ENCODE measurements around the gene CHST8.
"Not testable (repeated sequence)": the region's sequence is repeated elsewhere in the genome, so short reads cannot be mapped to it uniquely, and the experiment has no call there.

Gene CHST8

DNA sequence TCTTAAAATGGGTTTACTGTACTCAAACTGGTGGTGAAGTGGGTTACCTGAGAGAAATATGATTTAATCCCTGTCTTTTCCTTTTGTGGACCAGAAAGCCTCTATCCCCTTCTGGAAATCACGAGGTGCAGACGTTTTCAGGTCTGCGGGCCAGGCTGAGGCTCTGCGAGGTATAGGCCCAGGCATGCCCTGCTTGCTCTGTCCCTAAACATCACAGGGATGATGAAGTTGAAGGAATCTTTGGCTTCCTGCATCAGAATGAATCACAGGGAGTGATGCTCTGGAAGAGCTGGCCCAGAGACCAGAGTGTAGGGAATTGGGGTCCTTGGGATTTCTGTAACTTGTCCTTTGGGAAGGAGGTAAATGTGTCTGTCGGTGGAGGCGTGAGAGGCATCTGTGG lies 18.4 kb upstream of the CHST8 start:
- Histone ChIP-seq H3K27me3 (replicated peaks; ENCODE audit: insufficient read depth, low read length) (peaks cover 27% of the 10 kb centered on the region), H3K4me1 (ENCODE audit: low read length) (no peaks in the 10 kb centered on the region), H2AFZ (ENCODE audit: low read length) (no peak overlapping the region), H3F3A (ENCODE audit: insufficient read depth, low read length) (no peaks in the 10 kb centered on the region), H3K9ac (ENCODE audit: low read length) (no peak overlapping the region), H3K27ac (ENCODE audit: low read length) (no peak overlapping the region), H3K4me2 (ENCODE audit: low read depth, low read length) (no peak overlapping the region), H4K20me1 (ENCODE audit: insufficient read depth, low read length) (no peaks in the 10 kb centered on the region), H3K9me2 (replicated peaks; ENCODE audit: insufficient read depth, low read length) (no peaks in the 10 kb centered on the region), H3K79me2 (ENCODE audit: low read length) (no peaks in the 10 kb centered on the region), H3K9me3 (replicated peaks; ENCODE audit: insufficient read depth, low read length) (no peaks in the 10 kb centered on the region), H3K4me3 (ENCODE audit: low read length) (no peak overlapping the region), H3K36me3 (replicated peaks; ENCODE audit: insufficient read depth, low read length) (no peaks in the 10 kb centered on the region)
- TF ChIP-seq EZH2phosphoT487 (IDR thresholded peaks at IDR 0.05; ENCODE audit: low read length) (no peak), CTCF (IDR thresholded peaks at IDR 0.05; ENCODE audit: low read length) (no peak), EZH2 (optimal IDR thresholded peaks at IDR 0.05; ENCODE audit: low read depth, low read length) (no peak)
- DNase-seq = no peak

GRCh38 chr19:33604651-33605050 lies 17.1 kb upstream of the CHST8 start:
- Histone ChIP-seq H3F3A (ENCODE audit: insufficient read depth, low read length) (no peaks in the 10 kb centered on the region), H2AFZ (ENCODE audit: low read length) (no peak overlapping the region), H3K9me3 (replicated peaks; ENCODE audit: insufficient read depth, low read length) (no peaks in the 10 kb centered on the region), H3K4me3 (ENCODE audit: low read length) (no peak overlapping the region), H3K36me3 (replicated peaks; ENCODE audit: insufficient read depth, low read length) (no peaks in the 10 kb centered on the region), H3K27me3 (replicated peaks; ENCODE audit: insufficient read depth, low read length) (peaks cover 27% of the 10 kb centered on the region), H3K4me2 (ENCODE audit: low read depth, low read length) (no peak overlapping the region), H3K9ac (ENCODE audit: low read length) (no peak overlapping the region), H3K79me2 (ENCODE audit: low read length) (no peaks in the 10 kb centered on the region), H3K4me1 (ENCODE audit: low read length) (no peaks in the 10 kb centered on the region), H3K27ac (ENCODE audit: low read length) (no peak overlapping the region), H3K9me2 (replicated peaks; ENCODE audit: insufficient read depth, low read length) (no peaks in the 10 kb centered on the region), H4K20me1 (ENCODE audit: insufficient read depth, low read length) (no peaks in the 10 kb centered on the region)
- TF ChIP-seq EZH2phosphoT487 (IDR thresholded peaks at IDR 0.05; ENCODE audit: low read length) = no peak
- no peak for TF ChIP-seq EZH2 (optimal IDR thresholded peaks at IDR 0.05; ENCODE audit: low read depth, low read length)
- TF ChIP-seq CTCF (IDR thresholded peaks at IDR 0.05; ENCODE audit: low read length) = no peak
- no peak for DNase-seq

GRCh38 chr19:33605803-33606295 lies 15.9 kb upstream of the CHST8 start:
- not testable (repeated sequence) for H3K27ac ChIP-seq (ENCODE audit: low read length); H3K9ac ChIP-seq (ENCODE audit: low read length); H3K4me3 ChIP-seq (ENCODE audit: low read length); H3K36me3 ChIP-seq (replicated peaks; ENCODE audit: insufficient read depth, low read length); H3K4me2 ChIP-seq (ENCODE audit: low read depth, low read length); H2AFZ ChIP-seq (ENCODE audit: low read length); H3K9me2 ChIP-seq (replicated peaks; ENCODE audit: insufficient read depth, low read length); H4K20me1 ChIP-seq (ENCODE audit: insufficient read depth, low read length); H3K4me1 ChIP-seq (ENCODE audit: low read length); H3F3A ChIP-seq (ENCODE audit: insufficient read depth, low read length); DNase-seq; H3K79me2 ChIP-seq (ENCODE audit: low read length); H3K9me3 ChIP-seq (replicated peaks; ENCODE audit: insufficient read depth, low read length)
- peaks cover 33% of the 10 kb centered on the region for H3K27me3 ChIP-seq (replicated peaks; ENCODE audit: insufficient read depth, low read length)

- H3F3A ChIP-seq (ENCODE audit: insufficient read depth, low read length) = no peaks in the 10 kb centered on the region
- H4K20me1 ChIP-seq (ENCODE audit: insufficient read depth, low read length) = no peaks in the 10 kb centered on the region
- H3K27ac ChIP-seq (ENCODE audit: low read length) = no peak overlapping the region
- H3K4me1 ChIP-seq (ENCODE audit: low read length) = no peaks in the 10 kb centered on the region
- no peaks in the 10 kb centered on the region for H3K36me3 ChIP-seq (replicated peaks; ENCODE audit: insufficient read depth, low read length)
- H3K9me2 ChIP-seq (replicated peaks; ENCODE audit: insufficient read depth, low read length) = no peaks in the 10 kb centered on the region
- TF ChIP-seq EZH2phosphoT487 (IDR thresholded peaks at IDR 0.05; ENCODE audit: low read length) = no peak
- no peak for TF ChIP-seq EZH2 (optimal IDR thresholded peaks at IDR 0.05; ENCODE audit: low read depth, low read length)
- no peak for TF ChIP-seq CTCF (IDR thresholded peaks at IDR 0.05; ENCODE audit: low read length)
- no peak overlapping the region for H3K4me2 ChIP-seq (ENCODE audit: low read depth, low read length)
- H3K4me3 ChIP-seq (ENCODE audit: low read length) = no peak overlapping the region
- H3K9me3 ChIP-seq (replicated peaks; ENCODE audit: insufficient read depth, low read length) = no peaks in the 10 kb centered on the region
- peaks cover 33% of the 10 kb centered on the region for H3K27me3 ChIP-seq (replicated peaks; ENCODE audit: insufficient read depth, low read length)
- H3K79me2 ChIP-seq (ENCODE audit: low read length) = no peaks in the 10 kb centered on the region
- no peak overlapping the region for H2AFZ ChIP-seq (ENCODE audit: low read length)
- no peak overlapping the region for H3K9ac ChIP-seq (ENCODE audit: low read length)
- no peak for DNase-seq
Measured at GRCh38 chr19:33606556-33606955, 15.2 kb upstream of the CHST8 start.
